IPS-NIHi11 (cell line): Measurements from ENCODE around the gene IRS2.

ENCODE experiments used
- DNase-seq: peaks from one replicate; pipeline ENCODE4 v3.0.0; 2012; ENCODE audit warnings: mixed read lengths, low spot score

Gene IRS2

DNA sequence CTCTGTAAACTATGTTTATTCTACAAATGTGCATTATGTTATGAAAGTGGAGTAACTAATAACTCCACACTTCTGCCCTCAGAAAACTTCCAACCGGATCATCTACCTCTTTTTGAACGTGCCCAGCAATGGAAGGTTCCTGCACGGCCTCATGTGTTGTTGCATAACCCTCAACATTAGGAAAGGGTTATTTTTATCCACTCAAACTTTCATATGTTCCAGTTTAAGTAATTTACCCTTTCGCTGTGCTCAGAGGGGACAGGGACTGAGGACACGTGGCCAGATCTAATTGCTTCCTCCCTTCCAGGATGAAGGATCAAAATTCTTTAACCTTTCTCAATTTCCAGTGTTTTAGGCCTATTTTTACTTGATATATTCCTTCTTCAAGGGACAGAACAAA lies 29.6 kb downstream of the IRS2 start:
- DNase-seq: no peak

GRCh38 chr13:109755997-109756396 lies 30.4 kb downstream of the IRS2 start:
- no peak for DNase-seq

GRCh38 chr13:109755551-109755950 lies 30.8 kb downstream of the IRS2 start:
- DNase-seq: no peak

DNA sequence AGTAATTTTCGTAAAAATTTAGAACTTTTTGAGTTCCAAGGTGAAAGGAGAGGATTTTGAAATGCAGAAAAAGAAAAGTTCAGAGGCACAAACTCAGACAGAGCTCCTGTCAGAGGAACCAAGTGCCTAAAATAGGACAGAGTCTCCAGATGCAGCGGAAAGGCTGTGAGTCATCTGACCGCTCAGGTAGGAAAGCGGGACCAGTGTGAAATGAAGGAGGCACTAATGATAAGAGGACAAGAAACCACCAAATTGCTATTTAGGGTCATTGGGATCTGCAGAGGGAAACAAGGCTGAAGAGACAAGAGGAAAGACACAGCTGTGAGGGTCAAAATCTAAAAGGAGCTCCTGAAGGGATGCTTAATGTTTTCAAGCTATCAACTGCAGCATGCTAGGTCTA lies 34.9 kb downstream of the IRS2 start:
- DNase-seq: no peak

DNA sequence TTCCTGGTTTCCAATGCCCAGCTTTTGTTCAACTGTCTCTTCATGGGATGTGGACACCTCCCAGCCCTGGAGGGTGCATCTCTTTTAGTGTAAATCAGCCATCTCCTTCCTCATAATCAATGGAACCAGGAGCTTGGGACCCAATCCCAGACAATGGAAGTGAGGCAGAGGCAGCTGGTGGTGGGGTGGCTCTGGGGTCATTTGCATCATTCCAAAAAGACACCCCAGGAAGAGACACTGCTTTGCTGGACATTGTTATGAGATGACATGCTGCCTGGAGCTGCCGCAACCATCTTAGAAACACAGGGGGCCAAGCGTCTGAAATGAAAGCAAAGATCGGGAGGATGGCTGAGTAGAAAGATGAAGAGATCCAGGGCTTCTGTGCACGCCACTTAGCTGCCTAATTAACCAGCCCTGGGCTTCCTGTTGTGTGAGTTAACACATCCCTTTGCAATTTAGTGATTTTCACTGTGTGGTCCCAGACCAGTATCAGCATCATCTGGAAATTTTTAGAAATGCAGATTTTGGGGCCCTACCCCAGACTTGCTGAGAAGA lies 36.1 kb downstream of the IRS2 start:
- DNase-seq: no peak

DNA sequence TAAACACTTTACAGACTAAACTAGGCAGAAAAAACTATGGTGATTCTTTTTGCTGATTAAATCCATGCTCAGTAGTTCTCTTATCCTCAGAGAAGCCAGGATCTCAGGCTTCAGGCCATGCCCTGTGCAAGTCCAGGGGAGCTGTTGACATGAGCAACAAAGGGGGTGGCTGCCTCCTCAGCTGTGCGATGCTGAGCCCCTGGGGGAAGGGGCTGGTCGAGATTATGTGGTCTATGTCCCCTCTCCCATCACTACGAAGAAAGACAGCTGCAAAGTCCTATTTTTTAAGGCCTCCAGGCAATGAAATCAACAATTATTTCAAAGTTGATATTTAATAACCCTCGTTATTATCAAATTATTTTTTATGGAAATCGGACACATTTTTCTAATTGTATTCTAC lies 37.0 kb downstream of the IRS2 start:
- DNase-seq: no peak

GRCh38 chr13:109748677-109749076 lies 37.7 kb downstream of the IRS2 start:
- DNase-seq: no peak

GRCh38 chr13:109747524-109747923 lies 38.9 kb downstream of the IRS2 start:
- no peak for DNase-seq

DNA sequence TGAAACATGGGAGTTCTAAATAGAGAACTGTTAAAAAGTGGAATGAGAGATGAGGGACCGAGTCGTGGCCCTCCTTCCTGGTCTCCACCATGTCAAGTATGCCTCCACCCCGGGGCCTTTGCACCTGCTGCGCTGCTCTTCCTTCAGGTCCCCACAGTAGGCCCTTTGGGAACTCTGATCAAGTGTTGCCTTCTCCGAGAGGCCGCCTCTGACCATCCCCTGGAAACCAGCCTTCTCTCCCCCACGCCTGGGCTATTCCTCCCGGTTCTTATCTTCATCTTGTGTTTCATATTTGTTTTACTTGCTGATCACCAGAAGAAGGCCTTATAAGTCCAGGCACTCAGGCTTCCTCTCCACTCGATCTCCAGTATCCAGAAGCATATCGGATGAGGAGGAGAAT lies 40.0 kb downstream of the IRS2 start:
- DNase-seq: no peak

GRCh38 chr13:109745702-109746101 lies 40.7 kb downstream of the IRS2 start:
- DNase-seq: no peak

GRCh38 chr13:109745060-109745459 lies 41.3 kb downstream of the IRS2 start:
- DNase-seq: no peak

DNA sequence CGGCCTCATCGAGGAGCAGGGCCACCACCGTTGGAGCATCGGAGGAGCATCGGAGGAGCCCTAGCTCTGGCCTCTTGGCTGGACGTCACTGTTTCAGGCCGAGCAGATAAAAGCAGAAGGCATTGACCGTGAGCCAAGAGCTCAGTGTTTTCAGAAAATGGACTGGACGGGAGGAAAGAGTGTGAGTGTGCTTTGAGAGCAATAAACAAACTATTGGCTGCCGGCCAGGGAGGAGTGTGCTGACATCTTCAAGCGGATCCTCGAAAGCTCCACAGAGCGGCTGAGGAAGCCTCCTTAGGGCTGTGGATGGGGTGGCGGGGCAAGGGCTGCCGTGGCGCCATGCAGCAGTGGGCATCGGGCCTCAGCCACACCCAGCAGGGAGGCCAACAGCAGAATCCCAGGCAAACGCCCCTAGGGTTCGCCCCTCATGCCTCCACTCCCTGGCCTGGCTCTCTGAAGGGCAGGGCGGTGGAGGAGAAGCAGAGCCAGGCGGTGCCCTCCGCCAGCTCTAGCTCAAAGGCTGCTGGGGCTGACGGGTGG lies 41.8 kb downstream of the IRS2 start:
- no peak for DNase-seq

DNA sequence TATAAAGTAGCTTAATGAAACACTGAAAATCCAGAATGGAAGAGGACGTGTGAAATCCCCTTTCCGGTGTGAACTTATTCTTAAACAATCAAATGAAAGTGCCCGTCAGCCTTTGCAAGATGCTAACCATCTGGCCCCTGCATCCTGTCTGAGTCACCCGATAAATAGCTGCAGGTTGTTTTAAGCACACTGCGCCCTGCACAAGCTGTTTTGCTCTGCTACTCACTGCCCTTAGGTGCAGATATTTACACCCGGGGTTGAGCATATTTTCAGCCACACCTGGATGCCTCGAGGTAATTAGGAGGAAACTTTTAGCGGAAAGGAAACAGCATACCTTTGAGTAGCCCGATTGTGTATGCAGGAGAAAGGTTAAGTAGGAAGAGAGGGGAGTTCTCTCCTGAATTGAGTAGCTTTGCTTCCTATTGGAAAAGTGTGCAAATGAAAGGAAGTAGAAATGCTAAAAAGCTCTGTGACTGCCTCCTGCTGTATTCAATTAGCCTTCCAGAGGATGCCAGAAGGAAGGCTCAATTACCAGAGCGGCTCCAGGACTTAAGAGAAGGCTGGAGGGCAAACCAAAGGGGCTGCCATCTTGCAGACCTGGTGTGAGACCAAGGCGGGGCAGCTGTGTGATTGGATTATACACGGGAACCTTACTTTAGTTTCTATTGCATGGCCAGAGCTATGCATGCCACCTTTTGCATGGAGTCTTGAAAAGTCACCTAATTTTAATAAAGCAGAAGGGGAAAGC lies 42.5 kb downstream of the IRS2 start:
- DNase-seq: peak; percentile 35

DNA sequence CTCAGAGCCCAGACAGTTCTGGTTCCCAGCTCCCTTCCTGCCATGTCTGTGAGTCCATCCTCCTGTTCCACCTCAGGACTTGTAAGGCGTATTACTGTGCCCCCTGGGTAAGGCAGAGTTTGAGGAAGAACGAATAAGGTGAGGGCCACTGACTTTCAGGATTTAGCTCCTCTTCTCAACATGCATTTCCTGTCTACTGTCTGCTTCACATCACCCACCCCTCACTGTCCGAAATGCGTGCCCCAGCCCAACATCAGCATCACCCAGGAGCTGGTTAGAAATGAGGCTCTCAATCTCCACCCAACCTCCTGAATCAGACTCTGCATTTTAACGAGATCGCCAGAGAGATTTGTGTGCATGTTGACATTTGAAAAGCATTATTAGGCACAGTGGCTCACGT lies 44.4 kb downstream of the IRS2 start:
- DNase-seq: no peak

- no peak for DNase-seq
These were observed 45.7 kb downstream of the IRS2 start for GRCh38 chr13:109740721-109741120.

DNA sequence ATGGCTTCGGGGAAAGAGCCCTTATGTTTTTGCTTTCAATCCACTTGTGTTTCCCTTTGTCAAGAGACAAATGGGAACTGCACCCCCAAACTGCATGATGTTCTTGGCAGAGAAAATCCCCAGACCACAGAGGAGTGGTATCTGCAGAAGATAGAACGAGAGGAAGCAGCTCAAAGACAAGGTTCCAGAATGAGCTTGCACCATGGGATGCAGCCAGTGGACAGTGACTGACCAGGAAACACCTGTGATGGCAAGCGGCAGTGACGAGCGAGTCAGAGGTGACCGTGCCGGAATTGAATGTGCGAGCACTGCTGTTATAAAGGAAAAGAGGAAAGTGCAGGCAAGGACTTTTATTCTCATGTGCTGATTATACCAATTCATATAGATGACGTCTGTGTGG lies 46.3 kb downstream of the IRS2 start:
- DNase-seq: no peak

- no peak for DNase-seq
These were observed 48.1 kb downstream of the IRS2 start for GRCh38 chr13:109738298-109738746.

- DNase-seq: no peak
These were observed 48.8 kb downstream of the IRS2 start for GRCh38 chr13:109737606-109738005.

DNA sequence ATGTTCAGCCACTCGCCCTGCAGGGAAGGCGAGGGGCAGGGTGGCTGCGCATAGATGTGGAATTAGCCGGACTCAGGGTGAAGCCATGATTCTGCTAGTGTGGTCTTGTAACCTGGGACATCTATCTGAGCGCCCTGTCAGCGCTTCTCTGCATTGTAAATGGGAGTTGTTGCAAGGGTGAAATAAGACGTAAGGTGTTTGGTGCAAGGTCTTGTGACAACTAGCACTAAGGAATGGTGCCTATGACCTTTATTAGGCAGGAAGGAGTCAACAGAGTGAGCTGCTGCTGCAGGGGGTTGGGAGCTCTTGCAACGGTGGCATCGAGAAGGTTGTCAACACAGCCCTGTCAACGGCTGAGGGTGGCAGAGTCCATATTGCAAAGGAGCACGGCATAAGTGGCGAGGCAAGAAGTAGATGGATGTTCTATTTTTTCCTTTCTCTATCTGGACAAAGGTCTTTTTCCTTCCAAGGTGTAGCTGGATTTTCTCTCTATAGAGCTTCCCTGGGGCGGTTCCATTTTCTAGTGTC lies 49.3 kb downstream of the IRS2 start:
- DNase-seq: no peak

DNA sequence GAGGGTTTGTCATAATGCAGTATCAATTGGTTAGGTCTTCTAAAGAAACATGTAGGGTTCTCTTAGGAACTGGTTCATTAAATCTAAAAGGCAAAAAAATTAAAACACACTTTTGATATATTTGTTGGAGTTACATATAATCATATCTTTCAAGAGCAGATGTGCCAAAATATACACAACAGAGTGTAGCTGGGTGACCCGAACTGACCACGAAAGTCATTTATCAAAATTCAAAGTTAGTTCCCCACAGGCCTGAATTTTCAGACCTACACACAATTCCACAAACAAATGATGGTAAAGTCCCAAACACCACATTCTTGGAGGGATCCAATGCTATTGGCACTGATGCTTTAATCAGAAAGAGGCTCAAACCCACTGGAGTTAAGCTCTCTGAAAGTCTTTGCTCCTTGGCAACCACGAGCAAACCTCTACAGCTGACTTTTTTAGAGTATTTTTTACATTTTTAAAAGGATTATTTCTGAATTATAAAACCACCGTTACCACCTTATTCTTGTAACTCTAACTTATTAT lies 50.9 kb downstream of the IRS2 start:
- DNase-seq: no peak

DNA sequence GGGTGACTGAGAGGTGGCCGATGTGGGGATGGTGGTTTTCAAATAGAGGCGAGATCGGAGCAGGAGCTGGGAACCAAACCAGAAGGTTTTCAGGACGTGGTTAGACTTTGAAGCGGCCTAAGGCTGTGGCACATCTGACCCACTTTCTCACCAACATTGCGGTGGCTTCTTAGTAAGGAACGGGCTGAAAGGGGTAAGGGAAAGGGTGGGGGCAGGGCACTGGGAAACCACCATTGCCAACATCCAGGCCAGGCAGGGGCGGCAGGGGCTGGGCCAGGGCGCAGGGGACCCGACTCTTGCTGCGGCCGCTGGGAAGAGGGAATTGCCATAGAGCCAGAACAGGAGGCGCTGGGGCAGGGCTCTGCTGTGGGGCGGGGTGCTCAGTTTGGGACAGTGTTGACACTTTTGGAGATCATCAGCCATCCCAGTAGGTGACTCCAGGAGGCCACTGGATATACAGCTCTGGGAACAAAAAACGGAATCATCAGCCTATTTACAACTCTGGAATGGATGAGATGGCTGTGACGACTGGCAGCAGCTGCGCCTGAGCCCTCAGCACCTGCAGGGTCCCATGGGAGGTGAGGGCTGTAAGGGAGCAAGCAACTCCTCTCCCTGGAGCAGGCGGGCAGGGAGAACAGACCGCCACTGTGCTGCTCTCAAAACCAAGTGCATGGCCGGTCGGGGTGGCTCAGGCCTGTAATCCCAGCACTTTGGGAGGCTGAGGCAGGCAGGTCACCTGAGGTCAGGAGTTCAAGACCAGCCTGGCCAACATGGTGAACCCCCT lies 52.2 kb downstream of the IRS2 start:
- DNase-seq: no peak

DNA sequence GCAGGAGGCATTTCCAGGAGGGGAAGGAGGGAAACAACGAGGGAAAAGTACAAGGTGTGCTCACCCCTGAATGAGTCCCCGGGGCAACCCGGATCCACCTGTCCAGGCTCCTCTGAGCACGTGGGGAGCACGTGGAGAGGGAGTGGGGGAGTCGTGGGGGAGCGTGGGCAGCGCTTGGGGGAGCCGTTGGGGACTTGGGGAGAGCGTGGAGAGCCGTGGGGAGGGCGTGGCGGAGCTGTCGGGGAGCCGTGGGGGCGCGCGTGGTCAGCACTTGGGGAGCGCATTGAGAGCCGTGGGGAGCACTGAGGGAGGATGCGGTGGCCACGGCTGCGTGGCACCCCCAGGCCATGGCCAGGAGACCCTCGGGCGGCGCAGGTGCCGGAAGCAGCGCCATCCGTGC lies 52.8 kb downstream of the IRS2 start:
- DNase-seq: no peak
